DND-41 (cell line): Measurements from ENCODE around the gene NME1.

Experiments used
- ATAC-seq: fragments of 200-7000 bp; cut with Tn5 transposase; 3 replicates; pipeline ENCODE4 v1.9.1; 2021; ENCODE audit warnings: low read depth; ENCODE audit not compliant: insufficient read depth
- DNase-seq: peaks from one replicate; pipeline ENCODE4 v3.0.0-alpha.2; 2020
- H2AFZ ChIP-seq: 2 replicates; pipeline ENCODE4 v1.6.0; 2012; ENCODE audit warnings: low read depth, low read length
- H3K27ac ChIP-seq: 2 replicates; pipeline ENCODE4 v1.5.1; 2012; ENCODE audit warnings: low read length, inconsistent platforms
- H3K27me3 ChIP-seq: fragments of 200-600 bp; sonication (generic); 2 replicates; pipeline ENCODE4 v1.6.0; 2012; ENCODE audit warnings: low read length, mild to moderate bottlenecking, inconsistent platforms; ENCODE audit not compliant: insufficient read depth, poor library complexity
- H3K36me3 ChIP-seq: 2 replicates; pipeline ENCODE4 v1.5.1; 2012; ENCODE audit warnings: low read length, inconsistent platforms; ENCODE audit not compliant: insufficient read depth
- H3K4me1 ChIP-seq: 2 replicates; pipeline ENCODE4 v1.5.1; 2012; ENCODE audit warnings: mild to moderate bottlenecking, low read length; ENCODE audit not compliant: insufficient read depth
- H3K4me2 ChIP-seq: 2 replicates; pipeline ENCODE4 v1.6.0; 2012; ENCODE audit warnings: mild to moderate bottlenecking, moderate library complexity, low read length, inconsistent platforms; ENCODE audit not compliant: insufficient read depth
- H3K4me3 ChIP-seq, 2 experiments: fragments of 200-600 bp in 1 of 2; shearing (Covaris generic) in 1 of 2; 2 replicates each; pipeline ENCODE4 v1.5.1; 2012 to 2016; ENCODE audit warnings: inconsistent platforms in 2 of 2, low read length in 2 of 2, mild to moderate bottlenecking in 2 of 2, low read depth in 1 of 2, moderate library complexity in 1 of 2
- H3K79me2 ChIP-seq: 2 replicates; pipeline ENCODE4 v1.6.0; 2012; ENCODE audit warnings: low read length, inconsistent platforms; ENCODE audit not compliant: insufficient read depth
- H3K9ac ChIP-seq: 2 replicates; pipeline ENCODE4 v1.6.0; 2012; ENCODE audit warnings: low read depth, mild to moderate bottlenecking, inconsistent platforms, low read length, moderate library complexity
- H3K9me3 ChIP-seq: 2 replicates; pipeline ENCODE4 v1.5.1; 2012; ENCODE audit warnings: low read length, moderate library complexity, mild to moderate bottlenecking, inconsistent platforms; ENCODE audit not compliant: insufficient read depth, severe bottlenecking
- H4K20me1 ChIP-seq: 2 replicates; pipeline ENCODE4 v1.6.0; 2012; ENCODE audit warnings: low read length; ENCODE audit not compliant: insufficient read depth
- CTCF ChIP-seq: IDR thresholded peaks from 2 replicates; pipeline ENCODE4 v1.5.1; 2012; ENCODE audit warnings: borderline replicate concordance, low read length, moderate library complexity, mild to moderate bottlenecking; ENCODE audit not compliant: poor library complexity, severe bottlenecking; ENCODE audit errors: extremely low read depth
- EZH2 ChIP-seq: IDR thresholded peaks from 3 replicates; pipeline ENCODE4 v1.6.1; 2012; ENCODE audit warnings: borderline replicate concordance, low read depth, mild to moderate bottlenecking, moderate library complexity, low read length, inconsistent platforms; ENCODE audit not compliant: severe bottlenecking

NME1 gene

GRCh38 chr17:51165680-51166197 is 12.4 kb downstream of the NME1 start:
- Histone ChIP-seq H4K20me1 (peaks cover 17% of the 10 kb centered on the region; the same call in 1 of the 2 replicates), H3K4me1 (peaks cover 30% of the 10 kb centered on the region), H3K4me3 (peak overlapping the region; percentile 82 to 96; a peak in 3 of 4 replicates), H3K9me3 (no peaks in the 10 kb centered on the region), H3K27ac (peak overlapping the region; percentile 87), H2AFZ (peak overlapping the region; percentile 97), H3K36me3 (peaks cover 55% of the 10 kb centered on the region), H3K27me3 (no peaks in the 10 kb centered on the region), H3K79me2 (peaks cover 33% of the 10 kb centered on the region), H3K4me2 (peak overlapping the region; percentile 89), H3K9ac (peak overlapping the region; percentile 96)
- DNase-seq (peak; percentile 38), ATAC-seq (peak; percentile 5)
- TF ChIP-seq CTCF (no peak), EZH2 (no peak)

GRCh38 chr17:51166198-51166986 is 13.0 kb downstream of the NME1 start, which contains the start of gene NME2:
Gene NME2 (plus strand): TSS chr17:51166411. CDS start chr17:51166831, 420 bp downstream.
- Histone ChIP-seq H3K9me3 (no peaks in the 10 kb centered on the region), H3K36me3 (peaks cover 55% of the 10 kb centered on the region), H4K20me1 (peaks cover 24% of the 10 kb centered on the region; the same call in 1 of the 2 replicates), H2AFZ (peak within 1 kb of the TSS; percentile 97), H3K79me2 (peaks cover 33% of the 10 kb centered on the region), H3K9ac (peak within 1 kb of the TSS; percentile 96), H3K4me2 (peak within 1 kb of the TSS; percentile 89), H3K27ac (peak within 1 kb of the TSS; percentile 87), H3K27me3 (no peaks in the 10 kb centered on the region), H3K4me3 (peak within 1 kb of the TSS; percentile 82 to 96), H3K4me1 (peaks cover 30% of the 10 kb centered on the region)
- peak; percentile 83 for ATAC-seq
- TF ChIP-seq CTCF (peak; percentile 31), EZH2 (no peak)
- DNase-seq: peak; percentile 84

GRCh38 chr17:51166987-51167931 is 13.9 kb downstream of the NME1 start:
- DNase-seq (peak; percentile 72), ATAC-seq (peak; percentile 70)
- H3K9me3 ChIP-seq: no peaks in the 10 kb centered on the region
- H3K4me3 ChIP-seq: peak overlapping the region; percentile 82 to 96
- peaks cover 33% of the 10 kb centered on the region for H3K79me2 ChIP-seq
- H3K9ac ChIP-seq: peak overlapping the region; percentile 96
- H3K4me1 ChIP-seq: peaks cover 30% of the 10 kb centered on the region
- no peaks in the 10 kb centered on the region for H3K27me3 ChIP-seq
- H3K36me3 ChIP-seq: peaks cover 53% of the 10 kb centered on the region
- peak overlapping the region; percentile 87 for H3K27ac ChIP-seq
- TF ChIP-seq EZH2: no peak
- peak; percentile 81 for TF ChIP-seq CTCF
- H3K4me2 ChIP-seq: peak overlapping the region; percentile 89
- H4K20me1 ChIP-seq: peaks cover 24% of the 10 kb centered on the region; the same call in 1 of the 2 replicates
- H2AFZ ChIP-seq: peak overlapping the region; percentile 97
